ENCODE data around the gene MBD2. TPM values are rescaled to one million over a fixed set of nuclear protein-coding genes. Genes with fewer than 3 reads are reported as not detected.
A peak's percentile ranks its signal among the peaks of the same experiment; 100 is the strongest.

Gene MBD2
- total RNA-seq, 1 experiment from 2014 or later = 16.2 TPM

- DNase-seq (ENCODE audit: low spot score) = no peak
These were observed 21.6 kb downstream of the MBD2 start for GRCh38 chr18:54202851-54203250.

- DNase-seq (ENCODE audit: low spot score) = no peak
These were observed 26.6 kb downstream of the MBD2 start for GRCh38 chr18:54197747-54198411.

- no peak for DNase-seq (ENCODE audit: low spot score)
These were observed 30.7 kb downstream of the MBD2 start for GRCh38 chr18:54193786-54194185.

GRCh38 chr18:54192900-54193299 lies 31.6 kb downstream of the MBD2 start:
- DNase-seq (ENCODE audit: low spot score) = no peak

- DNase-seq (ENCODE audit: low spot score) = no peak
These were observed 32.1 kb downstream of the MBD2 start for GRCh38 chr18:54192415-54192814.

- DNase-seq (ENCODE audit: low spot score) = no peak
These were observed 33.1 kb downstream of the MBD2 start for GRCh38 chr18:54191352-54191751.

- DNase-seq (ENCODE audit: low spot score) = no peak
These were observed 37.1 kb downstream of the MBD2 start for GRCh38 chr18:54187372-54187771.

GRCh38 chr18:54184836-54185235 lies 39.6 kb downstream of the MBD2 start:
- no peak for DNase-seq (ENCODE audit: low spot score)

- no peak for DNase-seq (ENCODE audit: low spot score)
These were observed 41.1 kb downstream of the MBD2 start for GRCh38 chr18:54183390-54183789.

GRCh38 chr18:54181856-54182602 lies 42.4 kb downstream of the MBD2 start:
- DNase-seq (ENCODE audit: low spot score) = no peak

- no peak for DNase-seq (ENCODE audit: low spot score)
These were observed 50.4 kb downstream of the MBD2 start for GRCh38 chr18:54173980-54174630.

- no peak for DNase-seq (ENCODE audit: low spot score)
These were observed 51.2 kb downstream of the MBD2 start for GRCh38 chr18:54173250-54173649.

GRCh38 chr18:54169431-54170403 lies 54.8 kb downstream of the MBD2 start:
- no peak for DNase-seq (ENCODE audit: low spot score)

GRCh38 chr18:54165450-54165849 lies 59.0 kb downstream of the MBD2 start:
- DNase-seq (ENCODE audit: low spot score) = no peak

- DNase-seq (ENCODE audit: low spot score) = no peak
These were observed 61.0 kb downstream of the MBD2 start for GRCh38 chr18:54163453-54163852.

- DNase-seq (ENCODE audit: low spot score) = peak; percentile 59
These were observed 62.0 kb downstream of the MBD2 start for GRCh38 chr18:54162431-54162830.

GRCh38 chr18:54161267-54161666 lies 63.2 kb downstream of the MBD2 start:
- DNase-seq (ENCODE audit: low spot score) = peak; percentile 16

- DNase-seq (ENCODE audit: low spot score) = no peak
These were observed 64.6 kb downstream of the MBD2 start for GRCh38 chr18:54159906-54160305.

- no peak for DNase-seq (ENCODE audit: low spot score)
These were observed 66.7 kb downstream of the MBD2 start for GRCh38 chr18:54157646-54158385.

- no peak for DNase-seq (ENCODE audit: low spot score)
These were observed 69.1 kb downstream of the MBD2 start for GRCh38 chr18:54155412-54155811.

- no peak for DNase-seq (ENCODE audit: low spot score)
These were observed 70.2 kb downstream of the MBD2 start for GRCh38 chr18:54154231-54154630.

Data from A172 (cell line).